H7 (cell line): ENCODE data around the gene PLEKHA6. TPM values are rescaled to one million over a fixed set of nuclear protein-coding genes. Genes with fewer than 3 reads are reported as not detected.
A peak's percentile ranks its signal among the peaks of the same experiment; 100 is the strongest.

Source experiments
- DNase-seq: peaks from one replicate; pipeline ENCODE4 v3.0.0; 2012
- H3K27me3 ChIP-seq: 2 replicates; pipeline ENCODE4 v1.6.0; 2011; ENCODE audit warnings: mild to moderate bottlenecking, low read length; ENCODE audit not compliant: control insufficient read depth, insufficient read depth
- H3K36me3 ChIP-seq: replicated peaks from 2 replicates; pipeline ENCODE4 v1.5.1; 2011; ENCODE audit warnings: low read length; ENCODE audit not compliant: control insufficient read depth, insufficient read depth
- H3K4me3 ChIP-seq: 2 replicates; pipeline ENCODE4 v1.5.1; 2011; ENCODE audit warnings: low read depth, mild to moderate bottlenecking, control low read depth, low read length, moderate library complexity; ENCODE audit not compliant: insufficient read depth
- total RNA-seq: library from RNA; depleted of rRNA; stranded (reverse); fragments of >200 nt; shearing (Covaris generic); gene quantifications from 2 replicates; pipeline ENCODE4 v1.2.3, GENCODE V29; 2014

Gene PLEKHA6
- total RNA-seq, 1 experiment from 2014 or later: 3.0 TPM

- H3K36me3 ChIP-seq: no peaks in the 10 kb centered on the region
- H3K4me3 ChIP-seq: no peak overlapping the region
- no peaks in the 10 kb centered on the region for H3K27me3 ChIP-seq
- no peak for DNase-seq
These were observed 72.8 kb downstream of the PLEKHA6 start for GRCh38 chr1:204286831-204287421.

DNA sequence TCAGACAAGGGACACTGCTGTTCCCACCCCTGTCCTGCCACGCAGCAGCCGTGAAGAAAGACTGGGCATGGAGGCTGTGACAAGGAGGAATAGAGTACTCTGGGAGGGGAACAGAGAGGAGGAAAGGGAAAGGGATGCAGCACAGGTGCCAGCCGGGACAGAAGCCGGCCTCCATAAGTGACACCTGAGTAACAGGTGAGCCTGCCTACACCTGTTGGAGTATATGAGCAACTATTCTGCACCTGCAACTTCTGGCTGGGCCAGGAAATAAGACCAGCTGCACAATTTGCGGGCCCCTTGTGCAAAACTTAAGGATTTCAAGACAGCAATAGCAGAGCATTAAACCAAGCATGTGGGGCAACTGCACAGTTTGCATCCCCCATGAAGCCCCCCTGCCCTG lies 73.4 kb downstream of the PLEKHA6 start:
- no peak overlapping the region for H3K4me3 ChIP-seq
- no peaks in the 10 kb centered on the region for H3K36me3 ChIP-seq
- no peaks in the 10 kb centered on the region for H3K27me3 ChIP-seq
- no peak for DNase-seq

DNA sequence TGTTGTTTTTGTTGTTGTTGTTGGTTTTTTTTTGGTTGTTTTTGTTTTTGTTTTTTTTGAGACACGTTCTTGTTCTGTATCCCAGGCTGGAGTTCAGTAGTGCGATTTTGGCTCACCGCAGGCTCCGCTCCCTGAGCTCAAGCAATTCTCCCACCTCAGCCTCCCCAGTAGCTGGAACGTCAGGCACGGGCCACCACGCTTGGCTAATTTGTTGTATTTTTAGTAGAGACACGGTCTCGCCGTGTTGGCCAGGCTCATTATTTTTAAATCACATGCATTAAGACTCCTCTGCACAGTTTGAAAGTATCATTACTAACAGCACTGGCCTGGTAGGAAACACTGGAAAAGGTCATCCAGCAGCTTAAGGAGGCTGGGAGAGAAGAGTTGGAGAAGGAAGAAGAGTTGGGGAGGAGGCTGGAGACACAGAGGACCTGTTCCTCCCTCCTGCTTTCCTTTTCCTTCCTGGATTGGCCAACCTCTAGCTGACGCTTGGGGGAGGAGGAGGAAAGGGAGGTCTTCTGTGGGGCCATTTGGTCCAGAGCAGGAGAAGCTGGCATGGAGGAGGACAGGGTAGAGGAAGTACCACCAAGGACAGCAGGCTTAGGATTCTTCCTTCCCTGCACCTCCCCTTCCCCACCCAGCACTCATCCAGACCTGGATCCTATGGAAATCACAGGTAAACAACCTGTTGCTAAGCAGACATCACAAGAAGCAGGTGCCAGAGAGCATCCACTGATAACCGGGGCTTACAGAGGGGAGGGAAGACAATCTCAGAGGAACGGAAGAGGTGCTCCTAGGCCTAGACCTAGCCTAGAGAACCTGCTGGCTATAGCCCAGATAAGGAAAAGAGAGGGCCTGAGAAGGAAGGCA lies 74.1 kb downstream of the PLEKHA6 start:
- no peak overlapping the region for H3K4me3 ChIP-seq
- no peaks in the 10 kb centered on the region for H3K27me3 ChIP-seq
- no peak for DNase-seq
- no peaks in the 10 kb centered on the region for H3K36me3 ChIP-seq

GRCh38 chr1:204284929-204285328 lies 74.8 kb downstream of the PLEKHA6 start:
- no peak overlapping the region for H3K4me3 ChIP-seq
- no peak for DNase-seq
- no peaks in the 10 kb centered on the region for H3K27me3 ChIP-seq
- no peaks in the 10 kb centered on the region for H3K36me3 ChIP-seq

GRCh38 chr1:204283711-204284651 lies 75.7 kb downstream of the PLEKHA6 start:
- DNase-seq: no peak
- H3K4me3 ChIP-seq: no peak overlapping the region

GRCh38 chr1:204282761-204283221 lies 76.9 kb downstream of the PLEKHA6 start:
- no peak for DNase-seq
- H3K4me3 ChIP-seq: no peak overlapping the region
- H3K27me3 ChIP-seq: 0 out of 2 replicates have a peak, but pooled peaks cover 1% of the 10 kb centered on the region
- no peaks in the 10 kb centered on the region for H3K36me3 ChIP-seq

More at GRCh38 chr1:204283711-204284651, 75.7 kb downstream of the PLEKHA6 start:
- H3K36me3 ChIP-seq: no peaks in the 10 kb centered on the region
- H3K27me3 ChIP-seq: 0 out of 2 replicates have a peak, but pooled peaks cover under 1% of the 10 kb centered on the region

GRCh38 chr1:204280099-204280961 lies 79.4 kb downstream of the PLEKHA6 start:
- Histone ChIP-seq H3K27me3 (peaks cover 1% of the 10 kb centered on the region; the same call in 1 of the 2 replicates), H3K36me3 (no peaks in the 10 kb centered on the region), H3K4me3 (no peak overlapping the region)
- DNase-seq: peak; percentile 11

- H3K36me3 ChIP-seq: no peaks in the 10 kb centered on the region
- peaks cover 1% of the 10 kb centered on the region; the same call in 1 of the 2 replicates for H3K27me3 ChIP-seq
- DNase-seq: no peak
- H3K4me3 ChIP-seq: no peak overlapping the region
These were observed 80.8 kb downstream of the PLEKHA6 start for GRCh38 chr1:204278958-204279357.

- DNase-seq: no peak
These were observed 81.5 kb downstream of the PLEKHA6 start for GRCh38 chr1:204278251-204278650.

GRCh38 chr1:204277563-204278219 lies 82.0 kb downstream of the PLEKHA6 start:
- no peaks in the 10 kb centered on the region for H3K36me3 ChIP-seq
- no peak for DNase-seq
- peaks cover 1% of the 10 kb centered on the region; the same call in 1 of the 2 replicates for H3K27me3 ChIP-seq
- H3K4me3 ChIP-seq: no peak overlapping the region

More at GRCh38 chr1:204278251-204278650, 81.5 kb downstream of the PLEKHA6 start:
- Histone ChIP-seq H3K4me3 (no peak overlapping the region), H3K27me3 (peaks cover 1% of the 10 kb centered on the region; the same call in 1 of the 2 replicates), H3K36me3 (no peaks in the 10 kb centered on the region)

GRCh38 chr1:204275695-204276370 lies 83.9 kb downstream of the PLEKHA6 start:
- no peaks in the 10 kb centered on the region for H3K36me3 ChIP-seq
- no peak for DNase-seq
- peaks cover 1% of the 10 kb centered on the region; the same call in 1 of the 2 replicates for H3K27me3 ChIP-seq

GRCh38 chr1:204274446-204274845 lies 85.3 kb downstream of the PLEKHA6 start:
- Histone ChIP-seq H3K36me3 (no peaks in the 10 kb centered on the region), H3K27me3 (peaks cover 1% of the 10 kb centered on the region; the same call in 1 of the 2 replicates), H3K4me3 (no peak overlapping the region)
- DNase-seq: no peak

More at GRCh38 chr1:204275695-204276370, 83.9 kb downstream of the PLEKHA6 start:
- H3K4me3 ChIP-seq: no peak overlapping the region
